Islet precursor cell (in vitro differentiated cells): Measurements from ENCODE around the gene RFLNA.

Experiments used
- DNase-seq: peaks from one replicate; pipeline ENCODE4 v3.0.0-alpha.2; 2018

The RFLNA gene

DNA sequence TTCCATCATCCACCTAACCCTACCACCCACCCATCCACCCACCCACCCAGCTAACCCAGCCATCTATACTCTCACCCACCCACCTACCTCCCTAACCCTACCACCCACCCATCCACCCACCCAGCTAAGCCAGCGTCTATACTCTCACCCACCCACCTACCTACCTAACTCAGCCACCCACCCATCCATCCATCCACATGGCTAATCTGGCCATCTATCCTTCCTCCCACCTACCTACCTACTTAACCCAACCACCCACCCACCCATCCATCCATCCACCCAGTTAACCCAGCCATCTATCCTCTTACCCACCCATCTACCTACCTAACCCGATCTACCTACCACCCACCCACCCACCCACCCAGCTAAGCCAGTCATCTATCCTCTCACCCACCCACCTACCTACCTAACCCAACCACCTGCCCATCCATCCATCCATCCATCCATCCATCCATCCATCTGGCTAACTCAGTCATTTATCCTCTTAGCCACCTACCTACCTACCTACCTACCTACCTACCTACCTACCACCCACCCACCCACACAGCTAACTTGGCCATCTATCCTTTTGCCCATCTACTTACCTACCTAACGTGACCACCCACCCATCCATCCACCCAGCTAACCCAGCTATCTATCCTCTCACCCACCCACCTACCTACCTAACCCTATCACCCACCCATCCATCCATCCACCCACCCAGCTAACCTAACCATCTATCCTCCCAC, 44.1 kb downstream of the RFLNA start:
- no peak for DNase-seq

DNA sequence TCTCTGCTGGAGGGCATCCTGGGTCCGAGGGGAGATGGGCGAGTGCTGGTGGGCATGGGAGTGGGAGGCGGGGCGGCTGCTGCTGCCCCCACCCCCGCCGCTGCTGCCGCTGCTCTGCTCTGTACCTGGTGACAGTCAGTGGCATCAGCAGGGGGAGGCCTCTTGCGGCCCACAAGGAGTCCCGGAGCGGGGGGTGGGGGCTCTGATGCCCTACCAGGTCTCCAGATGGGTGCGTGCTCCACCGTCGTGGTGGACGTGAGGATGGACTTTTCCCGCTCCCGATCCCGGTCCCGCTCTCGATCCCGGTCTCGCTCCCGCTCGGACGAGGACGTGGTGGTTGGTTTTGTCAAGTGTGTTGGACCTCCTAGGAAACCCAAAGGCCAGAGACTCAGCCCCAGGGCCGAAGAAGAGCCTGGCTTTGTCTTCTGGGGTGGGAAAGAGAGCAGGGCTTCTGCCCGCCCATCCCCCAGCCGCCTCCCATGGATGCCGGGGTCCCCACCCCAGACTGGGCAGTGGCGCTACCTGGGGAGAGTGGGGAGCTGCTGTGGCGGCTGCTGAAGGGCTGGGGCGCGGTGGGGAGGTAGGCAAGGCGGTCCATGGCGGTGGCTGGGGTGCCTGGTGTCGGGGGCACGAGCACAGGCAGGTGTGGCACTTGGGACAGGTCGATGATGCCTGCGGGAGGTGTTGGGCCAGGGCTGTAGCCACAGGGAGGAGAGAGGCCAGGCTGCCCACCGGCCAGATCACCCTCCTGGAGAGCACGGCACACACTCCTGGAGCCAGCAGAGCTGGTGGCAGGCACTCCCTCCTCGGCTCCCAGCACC, 45.4 kb downstream of the RFLNA start:
- no peak for DNase-seq

DNA sequence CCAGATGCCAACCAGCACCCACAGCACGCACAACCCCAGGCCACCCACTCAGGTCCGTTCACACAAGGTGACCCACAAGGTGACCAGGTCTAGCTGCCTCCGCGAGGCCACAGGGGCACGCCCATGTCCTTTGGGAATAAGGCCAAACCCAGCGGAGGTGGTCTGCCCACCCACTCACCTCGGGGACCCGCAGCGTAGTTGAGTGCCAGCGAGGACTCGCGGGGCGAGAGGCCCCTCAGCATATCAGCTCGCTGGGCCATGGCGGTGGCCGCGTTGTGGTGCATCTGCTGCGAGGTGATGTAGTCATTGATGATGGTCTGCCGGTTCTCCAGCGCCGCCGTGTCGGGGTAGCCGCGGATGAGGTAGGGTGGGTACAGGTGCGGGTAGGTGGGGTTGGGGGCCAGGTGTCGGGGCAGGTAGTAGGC, 46.8 kb downstream of the RFLNA start:
- DNase-seq: no peak

GRCh38 chr12:124344022-124344421, 49.1 kb downstream of the RFLNA start:
- no peak for DNase-seq

GRCh38 chr12:124344526-124344925, 49.6 kb downstream of the RFLNA start:
- DNase-seq: no peak

- no peak for DNase-seq
Measured at GRCh38 chr12:124345795-124346194, 50.9 kb downstream of the RFLNA start.

- no peak for DNase-seq
Measured at GRCh38 chr12:124346425-124347168, 51.7 kb downstream of the RFLNA start.

DNA sequence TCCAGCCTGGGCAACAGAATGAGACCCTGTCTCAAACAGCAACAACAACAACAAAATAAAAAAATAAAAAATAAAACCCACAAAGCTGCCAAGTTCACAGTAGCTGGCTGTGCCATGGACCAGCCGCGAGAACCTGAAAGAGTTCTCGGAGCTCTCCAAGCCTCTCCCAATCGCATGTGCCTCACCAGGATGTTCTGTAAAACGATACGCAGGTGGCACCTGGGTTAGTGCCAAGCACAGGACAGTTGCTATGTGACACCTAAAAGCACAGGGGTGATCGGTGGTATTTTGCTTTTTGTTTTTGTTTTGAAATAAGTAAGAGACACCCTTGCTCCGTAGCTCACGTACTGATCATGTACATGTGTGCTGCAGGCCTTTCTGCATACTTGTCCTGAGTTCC, 52.4 kb downstream of the RFLNA start:
- DNase-seq: no peak

DNA sequence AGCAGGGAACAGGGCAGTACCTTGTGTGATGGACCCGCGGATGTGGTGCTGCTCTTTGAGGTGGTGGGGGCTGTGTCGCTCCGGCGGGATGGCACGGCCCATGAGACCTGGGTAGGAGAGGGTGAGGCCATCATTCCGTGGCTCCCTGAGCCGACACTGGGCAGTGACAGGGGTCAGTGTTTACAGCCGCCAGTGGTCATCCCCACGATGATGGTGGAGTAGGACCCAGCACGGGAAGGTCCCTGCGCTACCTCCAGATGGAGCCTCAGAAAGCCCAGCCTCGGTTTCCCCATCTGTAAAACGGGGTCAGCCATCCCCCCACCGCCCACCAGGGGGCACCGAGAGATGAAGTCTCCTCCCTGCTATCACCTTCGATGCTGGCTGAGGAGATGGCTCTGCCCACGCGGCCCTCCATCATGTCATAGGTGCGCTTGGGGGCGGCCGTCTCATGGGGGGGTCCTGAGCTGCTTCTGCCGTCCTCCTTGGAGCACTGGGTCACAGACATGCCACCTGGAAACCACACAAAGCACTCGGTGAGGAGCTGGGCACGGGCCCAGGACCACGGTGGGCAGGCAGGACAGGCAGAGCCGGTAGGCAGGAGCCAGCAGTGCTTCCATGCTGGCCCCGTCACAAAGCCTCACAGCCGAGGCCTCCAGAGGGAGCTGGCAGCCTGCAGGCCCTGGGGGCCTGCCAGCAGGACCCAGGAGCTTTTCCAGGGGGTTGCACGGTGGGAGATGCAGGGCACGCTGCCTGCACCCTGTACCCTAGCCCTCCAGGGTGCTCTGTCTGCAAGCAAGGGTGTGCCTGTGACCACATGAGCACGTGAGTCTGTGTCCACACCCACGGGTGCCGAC, 53.1 kb downstream of the RFLNA start:
- DNase-seq: no peak

GRCh38 chr12:124348659-124349380, 53.9 kb downstream of the RFLNA start:
- DNase-seq: no peak

GRCh38 chr12:124350491-124350890, 55.6 kb downstream of the RFLNA start:
- no peak for DNase-seq

GRCh38 chr12:124351422-124351821, 56.5 kb downstream of the RFLNA start:
- no peak for DNase-seq

GRCh38 chr12:124352257-124352656, 57.4 kb downstream of the RFLNA start:
- no peak for DNase-seq

- no peak for DNase-seq
Measured at GRCh38 chr12:124352839-124353238, 57.9 kb downstream of the RFLNA start.

- no peak for DNase-seq
Measured at GRCh38 chr12:124354400-124354799, 59.5 kb downstream of the RFLNA start.

- no peak for DNase-seq
Measured at GRCh38 chr12:124356221-124356620, 61.3 kb downstream of the RFLNA start.

GRCh38 chr12:124357616-124358015, 62.7 kb downstream of the RFLNA start:
- no peak for DNase-seq

GRCh38 chr12:124358572-124358971, 63.7 kb downstream of the RFLNA start:
- no peak for DNase-seq

DNA sequence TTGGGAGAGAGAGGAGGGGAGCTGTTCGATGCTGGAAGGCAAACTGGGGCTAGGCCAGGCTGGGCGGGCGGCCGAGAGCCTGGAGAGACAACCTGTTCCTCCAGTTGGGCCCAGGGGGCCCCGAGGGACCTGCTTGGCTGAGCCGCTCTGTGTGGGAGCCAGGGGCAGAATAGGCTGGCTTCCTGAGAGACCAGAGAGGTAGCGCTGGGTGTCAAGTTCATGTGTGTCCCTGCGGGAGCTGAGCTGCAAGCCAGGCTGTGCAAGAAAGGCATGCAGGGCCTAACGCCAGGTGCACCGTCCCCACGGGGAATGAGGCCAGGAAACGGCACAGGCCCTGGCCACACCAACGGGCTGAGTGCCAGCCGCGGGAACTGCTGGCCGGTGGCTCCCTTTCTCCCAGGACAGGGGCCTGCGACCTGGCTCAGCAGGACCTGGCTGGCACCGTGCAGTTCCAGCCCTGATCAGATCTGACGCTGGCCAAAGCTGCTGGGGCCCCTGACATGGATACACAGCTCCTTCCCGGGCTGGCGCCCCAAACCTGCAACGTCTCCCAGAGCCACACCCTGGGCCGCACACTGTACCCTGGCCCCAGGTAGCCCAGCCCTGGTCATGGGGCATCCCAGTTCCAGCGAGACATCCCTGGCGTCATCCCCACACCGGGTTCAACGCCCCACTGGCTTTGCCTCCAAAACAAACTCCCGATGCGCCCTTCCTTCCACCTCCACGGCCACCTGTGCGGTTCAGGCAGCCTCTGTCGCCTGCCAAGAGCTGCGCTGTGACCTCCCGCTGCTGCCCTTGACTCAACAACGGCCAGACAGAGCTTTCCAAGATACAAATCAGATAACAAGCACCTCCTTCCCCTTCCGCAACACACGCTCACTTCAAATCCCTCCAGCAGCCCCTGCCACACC, 65.0 kb downstream of the RFLNA start:
- no peak for DNase-seq

DNA sequence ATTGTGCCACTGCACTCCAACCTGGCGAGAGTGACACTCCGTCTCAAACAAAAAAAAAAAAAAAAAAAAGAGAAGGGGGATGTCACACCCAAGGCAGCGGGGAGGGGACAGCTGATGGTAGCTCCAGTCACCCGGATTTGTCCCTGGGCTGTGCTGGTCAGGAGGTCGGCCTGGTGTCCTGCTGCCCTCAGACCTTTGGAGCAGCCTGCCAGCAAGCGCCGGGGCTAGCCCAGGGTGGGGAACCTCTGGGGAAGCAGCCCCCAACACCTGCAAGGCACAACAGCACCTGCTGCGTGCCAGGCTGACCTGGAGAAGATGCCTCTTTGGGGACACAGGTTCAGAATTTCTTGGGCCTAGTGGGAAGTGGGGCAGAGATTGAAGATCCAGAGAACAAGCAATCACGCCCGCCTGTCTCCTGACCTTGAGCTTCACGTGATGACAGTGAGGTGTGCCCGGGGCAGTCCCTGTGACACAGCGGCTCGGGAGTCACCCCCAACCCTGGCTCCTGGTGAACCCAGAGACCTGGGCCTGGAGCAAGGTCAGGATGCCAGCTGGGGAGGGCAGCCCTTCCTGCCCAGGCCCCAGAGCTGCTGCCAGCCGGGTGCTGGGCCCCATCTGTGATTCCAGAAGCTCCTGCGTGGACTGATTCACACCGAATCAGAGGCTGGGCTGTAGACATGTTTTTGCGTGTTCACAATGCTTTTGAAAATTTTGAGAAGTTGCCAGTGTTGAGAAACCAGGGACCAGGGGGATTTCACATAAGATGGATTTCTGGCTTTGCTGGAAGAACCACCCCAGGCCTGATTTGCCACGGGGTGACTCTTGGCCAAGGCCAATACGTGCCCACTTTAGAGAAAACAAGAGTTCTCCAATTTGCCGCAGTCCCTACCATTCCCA, 66.4 kb downstream of the RFLNA start:
- no peak for DNase-seq
